H4 (cell line): ENCODE results near the gene RBBP9. TPM values are rescaled to one million over a fixed set of nuclear protein-coding genes. Genes with fewer than 3 reads are reported as not detected.
"Not testable (repeated sequence)": the region's sequence is repeated elsewhere in the genome, so short reads cannot be mapped to it uniquely, and the experiment has no call there.

ENCODE experiments used
- DNase-seq: peaks from one replicate; pipeline ENCODE4 v3.0.0-alpha.2; 2015; ENCODE audit warnings: low spot score
- total RNA-seq: library from RNA; depleted of rRNA; stranded (reverse); fragments of >200 nt; shearing (Covaris generic); gene quantifications from 2 replicates; pipeline ENCODE4 v1.2.3, GENCODE V29; 2014; rRNA removed

Gene RBBP9
- total RNA-seq, 1 experiment from 2014 or later, result 19.0 TPM

DNA sequence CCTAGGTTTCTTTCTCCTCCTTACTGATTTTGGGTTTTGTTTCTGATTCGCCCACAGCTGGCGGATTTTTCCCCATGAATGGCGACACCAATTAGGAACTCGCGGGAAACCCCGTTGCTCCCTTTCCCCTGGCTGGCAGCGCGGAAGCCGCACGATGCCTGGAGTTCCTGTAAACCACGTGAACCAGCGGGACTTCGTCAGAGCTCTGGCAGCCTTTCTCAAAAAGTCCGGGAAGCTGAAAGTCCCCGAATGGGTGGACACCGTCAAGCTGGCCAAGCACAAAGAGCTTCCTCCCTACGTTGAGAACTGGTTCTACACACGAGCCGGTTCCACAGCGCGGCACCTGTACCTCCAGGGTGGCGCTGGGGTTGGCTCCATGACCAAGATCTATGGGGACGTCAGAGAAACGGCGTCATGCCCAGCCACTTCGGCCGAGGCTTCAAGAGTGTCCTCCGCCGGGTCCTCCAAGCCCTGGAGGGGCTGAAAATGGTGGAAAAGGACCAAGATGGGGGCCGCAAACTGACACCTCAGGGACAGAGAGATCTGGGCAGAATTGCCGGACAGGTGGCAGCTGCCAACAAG is 7.5 kb upstream of the RBBP9 start:
- DNase-seq, result no peak

DNA sequence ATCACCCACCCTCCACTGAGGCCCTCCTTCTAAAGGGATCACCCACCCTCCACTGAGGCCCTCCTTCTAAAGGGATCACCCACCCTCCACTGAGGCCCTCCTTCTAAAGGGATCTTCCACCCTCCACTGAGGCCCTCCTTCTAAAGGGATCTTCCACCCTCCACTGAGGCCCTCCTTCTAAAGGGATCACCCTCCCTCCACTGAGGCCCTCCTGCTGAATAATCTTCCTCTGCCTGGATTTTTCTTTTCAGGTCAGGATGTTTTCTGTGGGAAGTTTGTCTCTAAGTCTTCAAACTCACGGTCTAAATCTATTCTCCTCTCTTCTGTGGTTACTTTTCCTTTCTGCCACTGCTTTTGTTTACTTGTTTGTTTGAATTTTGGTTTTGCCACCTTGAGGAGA is 4.6 kb upstream of the RBBP9 start:
- not testable (repeated sequence) for DNase-seq

DNA sequence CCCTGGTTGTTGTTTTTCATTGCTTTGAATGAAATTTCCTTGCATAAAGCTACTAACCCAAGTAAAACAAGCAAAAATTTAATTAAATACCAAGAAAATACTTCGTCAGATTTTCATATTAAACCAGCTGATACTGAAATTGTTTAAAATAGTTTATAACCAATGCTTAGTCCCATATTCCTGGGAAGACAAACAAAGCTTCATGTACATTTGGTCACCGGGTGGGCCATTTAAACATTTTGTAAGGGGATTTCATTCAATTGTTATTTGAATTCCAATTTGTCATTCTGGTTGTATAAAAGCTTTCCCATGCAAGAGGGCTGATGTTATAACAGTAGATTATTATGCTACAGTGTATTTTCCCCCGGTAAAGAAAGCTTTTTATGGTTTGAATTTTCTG is 578 bp upstream of the RBBP9 start:
- no peak for DNase-seq

DNA sequence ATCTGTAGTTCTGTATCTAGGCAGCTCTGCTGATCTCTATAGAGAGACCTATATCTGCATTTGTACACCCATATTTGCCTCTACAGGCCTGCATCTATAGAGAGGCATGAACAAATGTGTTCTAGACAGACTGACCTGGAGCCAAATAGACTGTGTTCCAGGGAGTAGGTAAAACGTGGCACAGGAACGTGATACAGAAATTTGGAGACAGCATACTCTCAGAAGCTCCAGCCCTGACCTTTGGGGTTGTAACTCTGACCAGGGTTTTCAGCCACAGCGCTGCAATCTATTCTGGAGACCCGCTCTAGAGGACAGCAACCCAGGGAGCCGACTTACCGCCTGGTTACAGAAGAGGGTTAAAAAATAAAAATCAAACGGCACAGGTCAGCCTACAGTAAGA is 983 bp downstream of the RBBP9 start:
- no peak for DNase-seq

DNA sequence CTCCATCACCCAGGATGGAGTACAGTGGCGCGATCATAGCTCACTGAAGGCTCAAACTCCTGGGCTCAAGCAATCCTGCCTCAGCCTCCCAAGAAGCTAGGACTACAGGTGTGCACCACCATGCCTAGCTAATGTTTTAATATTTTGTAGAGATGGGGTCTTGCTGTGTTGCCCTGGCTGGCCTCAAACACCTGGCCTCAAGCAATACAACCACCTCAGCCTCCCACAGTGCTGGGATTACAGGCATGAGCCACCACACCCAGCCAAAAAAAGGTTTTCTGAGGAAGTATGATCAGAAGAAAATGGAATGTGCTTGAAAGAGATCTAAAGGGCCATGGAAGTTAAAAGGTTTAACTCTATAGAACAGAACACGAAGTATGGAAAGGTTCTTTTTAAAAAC is 8.7 kb downstream of the RBBP9 start:
- DNase-seq, result no peak

DNA sequence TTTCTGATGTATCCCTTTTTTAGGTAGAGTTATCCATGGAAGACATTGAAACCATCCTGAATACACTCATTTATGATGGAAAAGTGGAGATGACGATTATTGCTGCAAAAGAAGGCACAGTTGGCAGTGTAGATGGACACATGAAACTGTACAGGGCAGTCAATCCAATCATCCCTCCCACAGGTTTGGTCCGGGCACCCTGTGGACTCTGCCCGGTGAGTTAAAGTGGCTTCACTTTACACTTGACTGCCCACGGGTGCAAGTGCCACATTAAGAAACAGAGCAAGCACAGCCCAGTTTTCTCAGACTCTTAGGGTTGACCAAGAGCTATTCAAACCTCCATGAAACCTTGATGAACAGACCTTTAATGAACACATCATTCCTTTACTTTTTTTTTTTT is 15.4 kb downstream of the RBBP9 start:
- no peak for DNase-seq

DNA sequence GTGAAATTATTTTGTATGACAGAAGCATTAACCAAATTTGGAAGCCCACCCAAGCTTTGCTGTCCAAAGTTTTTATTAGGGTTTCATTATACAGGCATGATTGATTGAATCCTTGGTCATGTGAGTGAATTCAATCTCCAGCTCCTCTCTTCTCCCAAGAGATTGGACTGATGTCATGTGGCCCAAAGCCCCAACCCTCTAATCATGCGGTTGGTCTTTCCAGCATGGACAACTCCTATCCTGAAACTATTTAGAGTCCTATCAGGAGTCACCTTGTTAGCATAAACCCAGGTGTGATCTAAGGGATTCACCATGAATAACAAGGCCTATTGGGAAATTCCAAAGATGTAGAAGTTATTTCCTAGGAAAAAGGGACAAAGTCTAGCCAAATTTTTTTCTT is 19.2 kb downstream of the RBBP9 start:
- no peak for DNase-seq

DNA sequence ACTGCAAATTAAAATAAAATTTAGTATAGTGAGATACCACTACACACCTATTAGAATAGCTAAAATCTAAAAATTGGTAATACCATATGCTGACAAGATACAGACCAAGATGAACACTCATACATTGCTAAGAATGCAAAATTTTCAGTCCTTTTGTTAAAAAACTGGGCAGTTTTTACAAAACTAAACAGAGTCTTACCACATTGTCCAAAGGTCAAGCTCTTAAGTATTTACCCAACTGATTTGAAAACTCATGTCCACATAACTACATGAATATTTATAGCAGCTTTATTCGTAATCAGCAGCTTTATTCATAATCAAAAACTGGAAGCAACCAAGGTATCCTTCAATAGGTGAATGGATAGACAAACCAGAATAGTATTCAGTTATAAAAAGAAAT is 19.8 kb downstream of the RBBP9 start:
- no peak for DNase-seq

DNA sequence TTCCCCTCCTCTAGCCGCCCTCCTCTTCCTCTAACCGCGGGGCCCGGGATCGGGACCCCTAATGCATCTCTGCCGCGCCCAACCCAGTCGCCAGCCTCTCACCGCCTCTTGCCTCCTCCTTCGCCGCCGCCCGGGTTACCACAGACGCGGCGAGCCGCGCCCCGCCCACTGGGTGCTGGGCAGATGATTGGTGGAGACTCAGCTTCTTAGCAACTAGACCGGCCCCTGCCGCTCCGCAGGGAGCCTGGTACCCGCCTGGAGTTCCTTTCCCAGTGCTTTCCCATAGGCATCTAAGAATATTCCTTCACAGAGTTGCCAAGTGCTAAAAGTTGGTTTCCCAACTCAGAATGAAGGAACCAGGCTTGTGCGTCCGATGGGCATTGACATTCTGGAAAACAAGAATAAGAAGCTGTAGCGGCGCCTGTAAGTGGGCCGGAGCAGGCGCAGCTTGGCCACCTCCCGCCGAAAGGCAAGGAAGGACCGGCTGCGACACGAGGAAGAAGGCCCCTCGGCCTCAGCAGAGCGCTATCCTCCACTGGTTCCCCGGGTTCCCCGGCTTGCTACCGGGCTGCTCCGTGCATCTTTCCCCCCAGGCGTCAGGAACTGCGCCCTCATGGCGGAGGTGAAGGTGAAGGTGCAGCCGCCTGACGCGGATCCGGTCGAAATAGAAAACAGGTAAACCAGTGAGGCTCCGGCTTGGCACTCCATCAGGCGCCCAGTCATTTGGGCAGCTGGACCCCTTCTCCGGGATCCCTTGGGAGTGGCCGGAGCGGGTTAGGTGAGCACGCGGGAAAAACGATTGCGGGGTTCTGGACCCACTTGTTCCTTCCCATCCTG is 29.9 kb downstream of the RBBP9 start, which contains the start of the genes DZANK1 and POLR3F:
Gene DZANK1 (minus strand): TSS at position 137 of the 837 bp plus-strand sequence. CDS start 1,672 bp downstream, outside the sequence.
Gene POLR3F (plus strand): TSS at position 497 of the 837 bp plus-strand sequence. CDS start 117 bp downstream, at position 614.
- DNase-seq, result peak; percentile 92

DNA sequence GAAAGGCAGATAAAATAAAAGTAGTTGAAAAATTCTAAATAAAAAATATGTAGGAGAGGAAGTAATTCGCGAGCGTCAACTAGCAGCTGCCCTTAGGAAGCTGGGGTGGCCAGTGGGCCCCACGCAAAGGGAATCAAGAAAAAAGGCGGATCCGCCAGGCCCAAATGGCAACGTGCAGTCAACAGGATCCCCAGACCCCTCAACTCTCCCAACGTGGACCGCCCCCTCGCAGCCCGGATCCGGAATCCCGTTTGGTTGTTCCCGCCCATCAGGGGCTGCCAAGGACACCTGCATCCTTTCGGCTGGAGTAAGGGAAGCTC is 30.5 kb downstream of the RBBP9 start:
- DNase-seq, result no peak

DNA sequence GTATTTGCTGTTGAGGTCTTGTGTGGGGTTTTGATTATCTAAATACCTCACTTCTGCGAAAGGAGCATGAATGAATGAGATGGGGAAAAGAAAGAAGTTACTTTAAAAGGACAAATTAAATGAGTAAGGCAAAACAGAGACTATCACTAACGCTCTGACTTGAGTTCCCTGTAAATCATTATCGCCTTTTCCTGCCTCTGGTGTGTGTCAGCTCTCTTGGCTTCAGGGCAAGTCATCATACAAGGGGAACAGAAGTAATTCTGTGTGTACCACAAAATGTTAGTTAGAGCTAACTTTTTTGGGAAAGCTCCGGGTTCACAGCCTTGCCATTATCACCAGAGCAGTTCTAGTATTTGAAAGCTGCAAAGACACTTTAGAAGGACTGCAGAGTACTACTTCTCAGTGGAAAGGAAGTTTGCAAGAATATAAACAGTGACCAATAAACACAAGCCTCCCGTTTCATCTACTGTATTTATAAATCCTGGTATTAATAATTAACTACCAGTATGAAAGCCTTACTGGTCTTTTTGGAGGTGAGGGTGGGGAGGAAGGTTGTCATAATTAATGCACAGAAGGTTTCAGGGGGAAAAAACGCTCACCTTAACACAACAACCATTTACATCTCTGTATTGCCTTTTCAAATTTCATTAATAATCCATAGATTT is 31.4 kb downstream of the RBBP9 start:
- no peak for DNase-seq

DNA sequence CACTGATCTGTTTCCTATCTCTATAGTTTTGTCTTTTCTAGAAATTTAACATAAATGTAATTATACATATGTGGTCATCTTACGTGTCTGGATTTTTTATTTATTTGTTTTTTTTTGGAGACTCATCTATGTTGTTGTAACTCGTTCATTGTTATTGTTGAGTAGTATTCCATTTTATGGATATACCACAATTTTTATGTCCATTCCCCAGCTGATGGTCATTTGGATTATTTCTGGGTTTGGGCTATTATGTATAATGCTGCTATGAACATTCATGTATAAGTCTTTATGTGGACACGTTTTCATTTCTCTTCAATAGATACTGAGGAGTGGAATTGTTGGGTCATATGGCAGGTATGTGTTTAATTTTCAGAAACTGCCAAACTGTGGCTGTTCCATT is 40.4 kb downstream of the RBBP9 start:
- DNase-seq, result no peak

DNA sequence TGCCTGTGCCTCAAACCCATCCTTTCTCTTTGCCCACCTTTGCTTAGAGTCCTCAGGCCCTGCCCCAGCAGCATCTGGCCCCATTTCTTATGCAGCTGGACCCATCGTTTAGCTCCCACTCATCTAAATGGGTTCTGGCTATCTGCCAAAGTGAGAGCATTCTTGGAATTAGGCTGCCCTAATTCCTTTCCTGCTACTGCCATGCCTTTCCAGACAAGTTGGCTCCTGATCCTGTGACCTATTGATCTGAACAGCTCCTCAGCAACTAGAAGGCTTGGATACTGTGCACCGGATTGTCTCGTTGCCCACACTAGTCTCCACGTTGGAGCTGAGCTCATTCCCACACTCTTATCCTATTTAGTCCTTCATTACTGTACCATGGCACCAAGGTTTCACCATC is 53.1 kb downstream of the RBBP9 start:
- DNase-seq, result no peak

DNA sequence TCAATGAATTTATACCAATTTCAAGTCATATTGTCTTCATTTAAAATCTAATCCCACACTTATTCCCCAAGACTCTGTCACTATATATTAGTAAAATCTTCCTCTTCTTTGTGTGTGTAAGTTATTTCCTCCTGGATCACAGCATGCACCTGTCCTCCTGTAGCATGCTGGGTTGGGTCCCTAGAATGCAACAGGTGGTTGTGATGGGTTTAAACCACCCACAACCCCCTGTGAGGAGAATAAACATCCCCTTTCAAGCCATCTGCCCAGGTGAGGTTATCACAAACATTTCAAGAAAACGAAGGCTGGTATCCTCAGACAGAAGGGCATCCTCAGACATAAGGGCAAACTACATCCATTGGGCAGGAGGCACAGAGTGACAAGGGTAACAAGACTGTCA is 56.6 kb downstream of the RBBP9 start:
- DNase-seq, result no peak

DNA sequence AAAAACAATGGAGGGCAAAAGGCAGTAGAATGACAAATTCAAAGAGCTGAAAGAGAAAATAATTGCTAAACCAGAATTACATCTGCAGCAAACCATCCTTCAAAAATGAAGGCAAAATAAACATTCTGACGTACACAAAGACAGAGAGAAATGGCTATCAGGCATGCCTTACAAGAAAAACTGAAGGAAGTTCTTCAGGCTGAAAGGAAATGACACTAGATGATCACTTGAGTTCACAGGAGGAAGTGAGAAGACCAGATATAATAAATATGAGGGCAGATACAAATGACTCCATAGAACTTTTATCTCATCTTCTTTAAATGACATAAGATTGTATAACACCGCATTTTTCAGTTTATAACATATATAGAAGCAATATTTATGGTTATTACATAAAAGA is 60.2 kb downstream of the RBBP9 start:
- no peak for DNase-seq

Other genes starting within 250 kb of the RBBP9 start
- gene ZNF133, start 208.7 kb downstream of the RBBP9 start, total RNA-seq, result 9.5 and 10.8 TPM in 2 replicates
- 0.66 and 0.80 TPM in 2 replicates for gene DZANK1, start 30.2 kb downstream of the RBBP9 start, total RNA-seq
- 14.4 and 17.5 TPM in 2 replicates for gene POLR3F, start 29.8 kb downstream of the RBBP9 start, total RNA-seq
- gene SEC23B, start 10.7 kb upstream of the RBBP9 start, total RNA-seq, result 45.8 and 50.2 TPM in 2 replicates
- 148 and 149 TPM in 2 replicates for gene SMIM26, start 70.2 kb upstream of the RBBP9 start, total RNA-seq
- gene DTD1, start 90.8 kb upstream of the RBBP9 start, total RNA-seq, result 78.0 and 108 TPM in 2 replicates